22Rv1 (cell line): ENCODE results near the gene RBM20.

Experiments used
- H3K27ac ChIP-seq: fragments of 450-650 bp; 2 replicates; pipeline ENCODE4 v1.5.1; 2017
- CTCF ChIP-seq: fragments of 450-650 bp; IDR thresholded peaks from 2 replicates; pipeline ENCODE4 v1.5.1; 2017; ENCODE audit warnings: mild to moderate bottlenecking
- ZFX ChIP-seq: fragments of 450-650 bp; IDR thresholded peaks from 2 replicates; pipeline ENCODE4 v1.6.1; 2017; ENCODE audit warnings: antibody characterized with exemption, borderline replicate concordance

RBM20 gene

GRCh38 chr10:110788620-110789385, 144.7 kb downstream of the RBM20 start:
- TF ChIP-seq CTCF (no peak), ZFX (no peak)
- H3K27ac ChIP-seq = no peak overlapping the region

- TF ChIP-seq ZFX (no peak), CTCF (no peak)
- peak overlapping the region; percentile 75; the same call in 1 of the 2 replicates for H3K27ac ChIP-seq
Observed at GRCh38 chr10:110789604-110790433, 145.7 kb downstream of the RBM20 start.

- H3K27ac ChIP-seq = peak overlapping the region; percentile 75
- TF ChIP-seq ZFX (no peak), CTCF (no peak)
Observed at GRCh38 chr10:110790913-110791506, 146.9 kb downstream of the RBM20 start.

- no peak for TF ChIP-seq CTCF
- TF ChIP-seq ZFX = no peak
- peak overlapping the region; percentile 75 for H3K27ac ChIP-seq
Observed at GRCh38 chr10:110791541-110792073, 147.5 kb downstream of the RBM20 start.

- no peak for TF ChIP-seq CTCF
- no peak for TF ChIP-seq ZFX
Observed at GRCh38 chr10:110792476-110793125, 148.5 kb downstream of the RBM20 start.

GRCh38 chr10:110793128-110793812, 149.1 kb downstream of the RBM20 start:
- TF ChIP-seq ZFX (no peak), CTCF (no peak)

More at GRCh38 chr10:110792476-110793125, 148.5 kb downstream of the RBM20 start:
- peak overlapping the region; percentile 75 for H3K27ac ChIP-seq

More at GRCh38 chr10:110793128-110793812, 149.1 kb downstream of the RBM20 start:
- H3K27ac ChIP-seq = peak overlapping the region; percentile 75
